Measurements from ENCODE around the gene AGBL4.

GRCh38 chr1:48543854-48544253 lies 1479.9 kb downstream of the AGBL4 start:
- TF ChIP-seq, protein P1, sequence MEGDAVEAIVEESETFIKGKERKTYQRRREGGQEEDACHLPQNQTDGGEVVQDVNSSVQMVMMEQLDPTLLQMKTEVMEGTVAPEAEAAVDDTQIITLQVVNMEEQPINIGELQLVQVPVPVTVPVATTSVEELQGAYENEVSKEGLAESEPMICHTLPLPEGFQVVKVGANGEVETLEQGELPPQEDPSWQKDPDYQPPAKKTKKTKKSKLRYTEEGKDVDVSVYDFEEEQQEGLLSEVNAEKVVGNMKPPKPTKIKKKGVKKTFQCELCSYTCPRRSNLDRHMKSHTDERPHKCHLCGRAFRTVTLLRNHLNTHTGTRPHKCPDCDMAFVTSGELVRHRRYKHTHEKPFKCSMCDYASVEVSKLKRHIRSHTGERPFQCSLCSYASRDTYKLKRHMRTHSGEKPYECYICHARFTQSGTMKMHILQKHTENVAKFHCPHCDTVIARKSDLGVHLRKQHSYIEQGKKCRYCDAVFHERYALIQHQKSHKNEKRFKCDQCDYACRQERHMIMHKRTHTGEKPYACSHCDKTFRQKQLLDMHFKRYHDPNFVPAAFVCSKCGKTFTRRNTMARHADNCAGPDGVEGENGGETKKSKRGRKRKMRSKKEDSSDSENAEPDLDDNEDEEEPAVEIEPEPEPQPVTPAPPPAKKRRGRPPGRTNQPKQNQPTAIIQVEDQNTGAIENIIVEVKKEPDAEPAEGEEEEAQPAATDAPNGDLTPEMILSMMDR (optimal IDR thresholded peaks at IDR 0.05 in 1 of 3, IDR thresholded peaks at IDR 0.05 in 1 of 3, conservative IDR thresholded peaks at IDR 0.05 in 1 of 3; ENCODE audit: extremely low read depth in 1 of 3, insufficient read depth in 2 of 3, low read length in 3 of 3), result no peak
- TF ChIP-seq EZH2 (IDR thresholded peaks at IDR 0.05; ENCODE audit: low read length), result no peak

Data from keratinocyte (primary cell).